Endodermal cell (in vitro differentiated cells): ENCODE results near the gene COL5A1. TPM values are rescaled to one million over a fixed set of nuclear protein-coding genes. Genes with fewer than 3 reads are reported as not detected.
A peak's percentile ranks its signal among the peaks of the same experiment; 100 is the strongest.

Source experiments
- DNase-seq: peaks from one replicate; pipeline ENCODE4 v3.0.0-alpha.2; 2017
- H3K27ac ChIP-seq: 2 replicates; pipeline ENCODE4 v1.5.1; 2013; ENCODE audit warnings: mild to moderate bottlenecking, low read depth, low read length, moderate library complexity
- H3K27me3 ChIP-seq: 2 replicates; pipeline ENCODE4 v1.6.1; 2013; ENCODE audit warnings: mild to moderate bottlenecking, low read length, moderate library complexity; ENCODE audit not compliant: insufficient read depth, control insufficient read depth, poor library complexity, severe bottlenecking
- H3K36me3 ChIP-seq: 2 replicates; pipeline ENCODE4 v1.7.0; 2013; ENCODE audit warnings: mild to moderate bottlenecking, low read length, moderate library complexity; ENCODE audit not compliant: control insufficient read depth, insufficient read depth
- H3K4me1 ChIP-seq: one replicate; pipeline ENCODE4 v1.7.0; 2013; ENCODE audit warnings: low read length; ENCODE audit not compliant: control insufficient read depth, insufficient read depth
- H3K4me3 ChIP-seq: 2 replicates; pipeline ENCODE4 v1.5.1; 2013; ENCODE audit warnings: mild to moderate bottlenecking, low read length, moderate library complexity
- H3K9ac ChIP-seq: 2 replicates; pipeline ENCODE4 v1.6.1; 2013; ENCODE audit warnings: mild to moderate bottlenecking, low read length, moderate library complexity; ENCODE audit not compliant: poor library complexity, severe bottlenecking; ENCODE audit errors: extremely low read depth
- H3K9me3 ChIP-seq: 2 replicates; pipeline ENCODE4 v1.6.1; 2013; ENCODE audit warnings: mild to moderate bottlenecking, low read length, moderate library complexity; ENCODE audit not compliant: control insufficient read depth
- H3K27ac Mint-ChIP-seq: 2 replicates; pipeline ENCODE4 v1.8.0; 2020; ENCODE audit warnings: mixed read lengths
- H3K27me3 Mint-ChIP-seq: 2 replicates; pipeline ENCODE4 v1.8.0; 2021; ENCODE audit warnings: mild to moderate bottlenecking, mixed read lengths; ENCODE audit not compliant: insufficient read depth
- H3K36me3 Mint-ChIP-seq: 2 replicates; pipeline ENCODE4 v1.8.0; 2020; ENCODE audit warnings: low read depth, mixed read lengths
- H3K4me1 Mint-ChIP-seq: 2 replicates; pipeline ENCODE4 v1.8.0; 2020; ENCODE audit warnings: mixed read lengths
- H3K4me3 Mint-ChIP-seq: 2 replicates; pipeline ENCODE4 v1.8.0; 2020; ENCODE audit warnings: mild to moderate bottlenecking, moderate library complexity, mixed read lengths
- H3K9me3 Mint-ChIP-seq: 2 replicates; pipeline ENCODE4 v1.8.0; 2020; ENCODE audit warnings: mild to moderate bottlenecking, mixed read lengths
- WGBS, 2 experiments: methylation state at CpG; one replicate each; pipeline versions ENCODE4 v1.1.5 to v1.1.7; 2013; ENCODE audit warnings: missing lambda C conversion rate in 2 of 2, mixed read lengths in 1 of 2; ENCODE audit not compliant: insufficient coverage in 1 of 2, insufficient read length in 1 of 2; 5-methylcytosine and 5-hydroxymethylcytosine counted together
- total RNA-seq, 2 donors: library from RNA; stranded (reverse); fragmentation: NEBNext Ultra II Directional in 1 of 2; extraction: Animal tissue kit (Norgen Biotek cat#: 25700) in 1 of 2; gene quantifications; 2 replicates in 1 of 2; 3 replicates in 1 of 2; pipeline ENCODE4 v1.2.1, GENCODE V29; 2021
- TF ChIP-seq, protein P1 (sequence below): fragments of 200-600 bp; sonication (generic); conservative IDR thresholded peaks from 2 replicates; pipeline ENCODE4 v1.5.0; 2021; ENCODE audit warnings: antibody characterized with exemption, mild to moderate bottlenecking

The COL5A1 gene
- total RNA-seq, 2 donors from 2014 or later, result 65.3 to 76.6 TPM

DNA sequence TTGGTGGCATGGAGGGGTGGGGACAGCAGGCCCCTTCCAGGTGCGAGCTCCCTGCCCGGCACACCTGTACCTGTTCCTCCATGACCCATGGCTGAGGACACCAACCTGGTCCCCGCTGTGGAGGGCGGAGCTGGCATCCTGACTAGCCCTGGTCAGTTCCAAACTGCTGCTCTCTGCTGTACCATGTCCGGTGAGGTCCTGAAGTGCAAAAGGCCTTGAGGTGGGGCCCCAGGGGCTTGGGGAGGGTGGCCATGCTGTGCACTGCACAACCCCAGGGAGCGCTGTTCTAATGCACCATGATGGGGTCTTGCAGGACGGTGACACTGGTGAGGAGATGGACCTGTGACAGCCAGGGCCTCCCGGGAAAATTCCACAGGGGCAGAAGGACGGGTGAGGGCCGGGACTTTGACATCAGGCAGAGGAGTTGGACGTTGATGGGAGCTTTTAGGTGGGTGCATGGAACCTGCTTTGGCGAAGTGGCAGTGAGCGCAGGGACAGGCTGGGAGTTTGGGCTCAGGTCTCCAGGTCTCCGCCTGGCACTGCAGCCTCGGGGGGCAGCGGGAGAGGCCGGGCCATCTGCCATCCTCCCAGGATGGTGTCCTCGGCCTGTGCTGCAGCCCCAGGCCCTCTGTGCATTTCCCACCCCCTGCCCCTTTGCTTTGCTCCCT is 38.9 kb downstream of the COL5A1 start:
- no peaks in the 10 kb centered on the region for H3K27me3 Mint-ChIP-seq
- peaks cover 3% of the 10 kb centered on the region for H3K4me1 Mint-ChIP-seq
- Histone ChIP-seq H3K36me3 (no peaks in the 10 kb centered on the region), H3K9ac (no peak overlapping the region), H3K27me3 (no peaks in the 10 kb centered on the region), H3K9me3 (no peaks in the 10 kb centered on the region), H3K4me3 (no peak overlapping the region), H3K4me1 (no peaks in the 10 kb centered on the region), H3K27ac (no peak overlapping the region)
- no peaks in the 10 kb centered on the region for H3K36me3 Mint-ChIP-seq
- H3K27ac Mint-ChIP-seq, result no peak overlapping the region
- DNase-seq, result no peak
- WGBS, 2 experiments, result 85 to 89% methylated on average over 14 to 18 of the region's 18 CpGs
- TF ChIP-seq, protein P1, sequence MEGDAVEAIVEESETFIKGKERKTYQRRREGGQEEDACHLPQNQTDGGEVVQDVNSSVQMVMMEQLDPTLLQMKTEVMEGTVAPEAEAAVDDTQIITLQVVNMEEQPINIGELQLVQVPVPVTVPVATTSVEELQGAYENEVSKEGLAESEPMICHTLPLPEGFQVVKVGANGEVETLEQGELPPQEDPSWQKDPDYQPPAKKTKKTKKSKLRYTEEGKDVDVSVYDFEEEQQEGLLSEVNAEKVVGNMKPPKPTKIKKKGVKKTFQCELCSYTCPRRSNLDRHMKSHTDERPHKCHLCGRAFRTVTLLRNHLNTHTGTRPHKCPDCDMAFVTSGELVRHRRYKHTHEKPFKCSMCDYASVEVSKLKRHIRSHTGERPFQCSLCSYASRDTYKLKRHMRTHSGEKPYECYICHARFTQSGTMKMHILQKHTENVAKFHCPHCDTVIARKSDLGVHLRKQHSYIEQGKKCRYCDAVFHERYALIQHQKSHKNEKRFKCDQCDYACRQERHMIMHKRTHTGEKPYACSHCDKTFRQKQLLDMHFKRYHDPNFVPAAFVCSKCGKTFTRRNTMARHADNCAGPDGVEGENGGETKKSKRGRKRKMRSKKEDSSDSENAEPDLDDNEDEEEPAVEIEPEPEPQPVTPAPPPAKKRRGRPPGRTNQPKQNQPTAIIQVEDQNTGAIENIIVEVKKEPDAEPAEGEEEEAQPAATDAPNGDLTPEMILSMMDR, result no peak
- peaks cover 1% of the 10 kb centered on the region for H3K9me3 Mint-ChIP-seq
- no peak overlapping the region for H3K4me3 Mint-ChIP-seq

DNA sequence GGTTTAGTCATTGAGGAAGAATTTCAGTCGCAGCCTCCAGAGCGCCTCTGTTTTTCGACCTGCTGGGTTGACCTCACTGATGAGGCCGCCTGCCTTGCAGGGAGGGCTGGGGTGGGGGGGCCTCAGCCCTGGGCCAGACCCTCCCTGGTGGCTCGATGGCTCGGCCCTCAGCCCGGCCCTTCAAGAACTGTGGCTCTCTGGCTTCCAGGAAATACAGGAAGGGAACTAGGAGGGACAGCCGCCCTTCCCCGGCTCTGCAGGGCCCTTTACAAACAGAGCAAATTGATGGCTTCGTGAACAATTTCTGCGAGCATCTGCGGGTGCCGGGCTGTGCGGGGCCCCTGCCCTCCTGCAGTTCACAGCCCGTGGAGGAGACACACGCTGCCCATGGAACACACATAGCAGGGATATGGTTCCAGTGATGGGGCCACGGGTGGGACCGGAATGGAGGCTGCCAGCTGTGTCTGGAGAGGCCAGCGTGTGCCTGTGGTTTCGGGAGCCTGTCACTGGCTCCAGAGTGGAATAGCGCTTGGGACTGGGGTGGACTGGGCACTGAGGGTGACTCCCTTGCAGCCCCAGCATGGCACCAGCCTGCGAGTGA is 39.6 kb downstream of the COL5A1 start:
- TF ChIP-seq, protein P1, result no peak
- H3K27me3 ChIP-seq, result no peaks in the 10 kb centered on the region
- Mint-ChIP-seq H3K36me3 (no peaks in the 10 kb centered on the region), H3K4me1 (peaks cover 3% of the 10 kb centered on the region), H3K9me3 (no peaks in the 10 kb centered on the region), H3K27ac (no peak overlapping the region), H3K4me3 (no peak overlapping the region), H3K27me3 (no peaks in the 10 kb centered on the region)
- no peaks in the 10 kb centered on the region for H3K4me1 ChIP-seq
- 70 to 86% methylated on average over 18 to 22 of the region's 22 CpGs for WGBS, 2 experiments
- H3K4me3 ChIP-seq, result no peak overlapping the region
- no peaks in the 10 kb centered on the region for H3K9me3 ChIP-seq
- no peaks in the 10 kb centered on the region for H3K36me3 ChIP-seq
- no peak for DNase-seq
- no peak overlapping the region for H3K27ac ChIP-seq
- H3K9ac ChIP-seq, result no peak overlapping the region

DNA sequence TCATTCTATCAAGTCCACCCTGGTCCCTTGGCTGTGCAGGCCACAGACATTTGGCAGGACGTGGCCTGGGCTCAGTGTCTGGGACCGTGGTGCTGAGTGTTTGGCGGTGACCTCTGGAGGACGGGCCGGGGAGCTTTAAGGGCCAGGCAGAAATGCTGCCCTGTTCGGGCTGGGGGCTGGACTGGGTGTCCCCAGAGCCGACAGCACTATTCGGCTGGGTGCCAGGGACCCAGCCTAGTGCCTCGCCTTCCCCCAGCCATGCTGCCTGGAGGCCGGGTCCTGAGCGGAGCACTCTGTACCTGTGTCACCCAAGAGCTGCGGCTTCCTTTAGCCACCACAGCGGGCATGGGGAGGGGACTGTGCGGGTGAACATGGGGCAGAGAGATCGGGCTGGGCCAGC is 40.4 kb downstream of the COL5A1 start:
- no peak overlapping the region for H3K4me3 Mint-ChIP-seq
- Histone ChIP-seq H3K4me1 (no peaks in the 10 kb centered on the region), H3K9ac (no peak overlapping the region), H3K36me3 (no peaks in the 10 kb centered on the region), H3K9me3 (no peaks in the 10 kb centered on the region), H3K27ac (no peak overlapping the region), H3K27me3 (no peaks in the 10 kb centered on the region), H3K4me3 (no peak overlapping the region)
- H3K27ac Mint-ChIP-seq, result peak overlapping the region; percentile 30
- 90 to 95% methylated on average over 14 to 15 of the region's 15 CpGs for WGBS, 2 experiments
- TF ChIP-seq, protein P1, result no peak
- H3K4me1 Mint-ChIP-seq, result peaks cover 3% of the 10 kb centered on the region
- no peaks in the 10 kb centered on the region for H3K27me3 Mint-ChIP-seq
- H3K36me3 Mint-ChIP-seq, result no peaks in the 10 kb centered on the region
- DNase-seq, result no peak
- no peaks in the 10 kb centered on the region for H3K9me3 Mint-ChIP-seq
